ENCODE data around the gene TMEM163.

Gene TMEM163

DNA sequence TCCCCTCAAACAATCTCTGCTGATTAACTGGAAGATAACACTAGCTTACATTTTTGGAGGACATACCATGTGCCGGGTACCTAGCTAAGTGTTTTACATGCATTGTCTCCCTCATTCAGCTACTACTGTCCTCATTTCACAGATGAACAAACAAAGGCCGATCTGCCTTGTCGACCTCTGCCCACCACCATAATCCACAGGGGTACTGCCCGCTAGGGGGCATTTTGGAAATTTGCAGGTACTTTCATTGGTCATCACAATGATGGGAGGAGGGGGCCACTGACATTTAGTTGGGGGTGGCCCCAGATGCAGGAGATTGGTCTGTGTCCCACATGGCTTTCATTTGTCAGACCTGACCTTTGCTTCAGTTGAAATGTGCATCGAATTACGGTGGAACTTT lies 3.9 kb upstream of the TMEM163 start:
- DNase-seq: no peak

DNA sequence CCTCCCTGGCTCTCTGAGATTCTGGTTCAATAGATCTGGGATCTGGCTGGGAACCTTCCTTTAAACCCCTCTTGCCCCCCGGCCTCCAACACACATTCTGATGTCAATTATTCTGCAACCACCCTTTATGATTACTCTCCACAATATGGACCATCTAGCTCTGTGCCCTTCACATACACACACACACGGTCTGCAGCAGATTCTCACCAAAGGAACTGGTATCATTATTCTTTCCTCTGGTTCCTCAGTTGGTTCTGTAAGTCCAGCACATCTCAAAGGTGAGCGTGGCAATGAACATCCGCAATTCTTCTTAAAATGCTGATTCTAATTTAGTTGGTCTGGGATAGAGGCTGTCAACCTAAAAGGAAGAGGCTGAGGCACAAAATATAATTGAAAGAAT lies 2.8 kb upstream of the TMEM163 start:
- DNase-seq: no peak

DNA sequence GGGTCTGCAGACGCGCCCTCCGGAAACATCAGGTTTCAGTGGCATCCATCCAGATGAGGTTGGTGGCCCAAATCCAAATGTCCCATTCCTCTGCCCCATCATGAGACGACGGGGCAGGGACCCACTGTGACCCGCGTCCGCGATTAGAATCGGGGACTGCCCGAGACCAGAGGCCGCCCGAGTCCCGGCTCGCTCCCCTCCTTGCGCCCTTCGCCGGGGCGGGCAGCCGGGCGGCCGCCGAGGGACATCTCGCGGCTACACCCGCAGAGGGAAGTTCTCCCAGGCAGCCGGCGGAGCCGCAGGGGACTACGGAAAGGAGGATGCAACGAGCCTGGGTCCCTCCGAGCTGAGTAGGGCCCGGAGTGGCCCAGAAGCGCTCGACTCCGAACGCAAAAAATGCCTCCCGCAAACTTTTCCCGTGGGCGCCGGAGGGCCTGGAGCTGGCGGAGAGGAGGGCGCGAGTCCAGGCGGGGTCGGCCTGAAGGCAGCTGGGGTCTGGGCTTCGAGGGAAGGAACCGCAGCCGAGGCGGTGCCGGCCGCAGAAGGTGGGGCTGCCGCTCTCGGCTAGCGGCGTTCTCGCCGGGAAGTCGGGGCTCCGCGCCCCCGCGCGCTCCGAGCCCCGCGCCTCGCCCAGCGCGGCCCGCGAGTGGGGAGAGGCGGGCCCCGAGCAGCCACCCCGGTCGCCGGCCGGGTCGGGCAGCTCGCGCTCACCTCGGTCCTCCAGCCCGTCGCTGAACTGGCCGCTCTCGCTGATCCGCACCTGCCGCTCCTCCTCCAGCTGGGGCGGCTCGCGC lies 580 bp downstream of the TMEM163 start:
- peak; percentile 66 for DNase-seq

DNA sequence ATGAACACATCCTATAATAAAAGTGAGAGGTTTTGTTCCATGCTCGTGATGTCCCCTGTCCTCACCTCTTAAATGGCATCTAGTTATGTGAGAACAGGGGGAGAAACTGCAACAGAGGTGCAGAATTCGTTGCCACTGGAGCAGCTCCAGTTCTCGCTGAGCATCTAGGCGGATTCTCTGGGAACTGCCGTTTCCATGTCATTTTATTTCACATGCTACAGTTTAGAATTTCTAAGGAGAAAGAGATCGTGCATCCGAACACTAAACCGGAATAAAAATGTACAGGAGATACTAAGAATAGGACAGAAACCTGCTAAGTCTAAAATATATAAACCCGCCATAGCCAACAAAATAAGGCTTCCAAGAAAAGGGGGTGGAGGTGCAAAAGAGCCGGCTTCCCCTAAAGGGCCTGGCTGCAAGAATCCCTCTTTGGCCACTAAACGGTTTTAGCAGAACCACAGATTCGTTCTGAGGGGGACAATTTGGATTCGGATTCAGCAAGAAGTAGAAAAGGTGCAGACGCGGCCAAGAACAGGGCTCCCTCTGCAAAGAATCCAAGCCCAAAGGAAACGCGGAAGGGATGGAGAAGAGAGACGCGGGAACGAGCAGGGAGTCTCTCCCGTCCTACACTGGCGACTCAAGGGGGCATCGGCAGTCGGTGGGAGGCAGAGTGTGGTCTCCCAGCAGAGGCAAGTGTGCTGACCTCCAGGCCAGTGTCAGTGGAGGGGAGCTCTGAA lies 1.3 kb downstream of the TMEM163 start:
- DNase-seq: no peak

DNA sequence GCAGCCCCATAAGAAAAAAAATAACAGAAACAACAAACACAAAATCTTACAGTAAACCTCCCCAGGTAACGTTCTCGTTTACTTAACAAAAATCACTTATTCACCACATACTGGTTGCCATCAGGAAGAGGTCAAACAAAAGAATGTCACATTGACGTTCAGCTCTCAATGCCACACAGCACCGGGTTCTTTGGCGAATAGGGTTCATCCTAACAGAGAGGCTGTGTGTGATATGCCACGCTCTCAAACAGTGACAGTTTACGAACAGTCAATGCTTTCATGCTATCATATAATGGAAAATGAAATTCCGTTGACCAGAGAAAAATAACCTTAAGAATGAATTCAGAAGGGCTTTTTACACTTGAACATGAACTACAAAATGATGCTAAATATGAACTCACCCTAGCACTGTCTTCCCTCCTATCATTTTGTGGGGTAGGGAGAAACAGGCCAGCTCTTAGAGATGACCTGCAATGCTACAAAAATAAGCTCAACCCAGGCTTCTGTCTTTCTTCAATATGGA lies 2.0 kb downstream of the TMEM163 start:
- no peak for DNase-seq

DNA sequence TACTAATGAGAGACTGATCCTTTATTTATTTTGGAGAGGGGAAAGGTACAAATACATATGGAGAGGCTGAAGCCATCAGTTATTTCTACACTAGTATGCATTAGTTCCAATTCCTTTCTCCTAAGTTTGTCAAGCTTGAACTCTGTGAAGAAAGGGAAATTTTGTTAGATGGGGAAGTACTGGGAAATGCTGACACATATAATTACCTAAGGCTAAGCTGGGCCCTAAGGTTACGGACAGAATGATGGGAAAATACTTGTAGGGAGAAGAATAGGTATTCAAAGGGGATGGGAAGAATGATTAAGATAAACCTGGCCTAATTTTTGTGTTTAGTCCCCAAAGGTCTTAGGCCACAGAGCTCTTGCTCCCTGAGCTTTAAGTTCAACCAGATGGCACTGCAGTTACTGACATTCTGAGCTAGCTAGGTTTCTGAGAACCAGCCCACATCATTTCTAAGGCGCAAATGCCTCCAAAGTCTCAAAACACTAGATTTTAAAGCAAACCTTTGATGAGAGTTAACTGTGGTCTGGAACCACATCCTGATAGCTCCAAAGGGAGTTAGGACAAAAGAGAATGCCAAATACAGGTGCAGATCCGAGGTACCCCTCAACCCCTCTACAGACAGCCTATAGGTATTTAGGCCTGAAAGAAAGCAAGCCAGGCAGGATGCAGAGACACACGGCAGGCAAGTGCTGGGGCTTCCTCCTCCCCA lies 2.7 kb downstream of the TMEM163 start:
- no peak for DNase-seq

DNA sequence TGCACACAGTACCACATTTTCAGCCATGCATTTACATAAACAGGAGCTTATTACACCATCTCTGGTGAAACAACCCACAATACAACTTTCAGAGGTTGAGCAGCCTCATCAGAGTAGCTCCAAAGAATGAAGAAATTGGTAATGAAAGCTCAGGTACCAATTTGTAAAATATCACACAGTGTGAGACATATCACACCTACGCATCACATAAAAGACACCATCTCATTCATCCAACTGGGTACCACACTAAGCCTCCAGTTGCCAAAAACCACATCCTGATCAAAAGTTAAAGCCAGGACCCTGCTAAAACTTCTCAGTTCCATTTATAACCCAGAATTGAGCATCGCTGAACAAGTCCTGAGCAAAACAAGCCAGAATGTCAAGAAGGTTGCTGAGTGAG lies 4.6 kb downstream of the TMEM163 start:
- DNase-seq: no peak

DNA sequence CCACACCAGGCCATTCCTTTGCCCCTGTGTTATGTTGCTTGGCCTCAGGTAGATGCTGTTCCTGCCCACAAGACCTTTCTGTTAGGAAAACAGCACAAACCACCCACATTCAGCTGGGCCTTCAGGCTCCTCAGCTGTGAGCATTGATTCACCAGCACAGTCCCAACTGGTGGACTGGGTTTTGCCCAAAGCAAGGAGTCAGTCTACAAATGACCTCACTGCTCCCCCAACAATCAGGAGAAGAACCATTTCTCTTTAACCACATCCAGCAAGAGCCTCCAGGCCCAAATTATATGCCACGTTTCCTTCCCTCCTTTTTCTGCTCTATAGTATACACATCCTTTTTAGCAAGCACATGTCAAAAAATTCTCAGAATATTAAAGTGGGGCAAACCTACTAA lies 5.2 kb downstream of the TMEM163 start:
- DNase-seq: no peak

DNA sequence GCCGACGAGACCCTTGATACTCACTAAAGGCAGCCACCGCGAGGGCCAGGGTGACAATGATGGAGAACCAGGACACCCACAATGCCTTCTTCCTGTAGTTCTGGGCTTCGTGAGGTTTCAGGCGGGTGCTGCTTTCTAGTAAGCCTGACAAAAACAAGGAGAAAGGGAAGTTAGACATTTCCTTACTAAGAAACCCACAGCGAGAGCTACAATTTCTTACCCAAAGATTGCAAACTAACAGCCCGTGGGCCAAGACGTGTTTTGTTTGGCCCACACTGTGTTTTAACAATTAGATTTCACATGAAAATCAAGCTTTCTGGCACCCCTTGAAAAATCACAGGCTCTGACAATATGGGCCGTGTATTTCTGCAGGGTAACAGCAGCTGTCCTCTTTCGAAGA lies 5.6 kb downstream of the TMEM163 start:
- DNase-seq: no peak

DNA sequence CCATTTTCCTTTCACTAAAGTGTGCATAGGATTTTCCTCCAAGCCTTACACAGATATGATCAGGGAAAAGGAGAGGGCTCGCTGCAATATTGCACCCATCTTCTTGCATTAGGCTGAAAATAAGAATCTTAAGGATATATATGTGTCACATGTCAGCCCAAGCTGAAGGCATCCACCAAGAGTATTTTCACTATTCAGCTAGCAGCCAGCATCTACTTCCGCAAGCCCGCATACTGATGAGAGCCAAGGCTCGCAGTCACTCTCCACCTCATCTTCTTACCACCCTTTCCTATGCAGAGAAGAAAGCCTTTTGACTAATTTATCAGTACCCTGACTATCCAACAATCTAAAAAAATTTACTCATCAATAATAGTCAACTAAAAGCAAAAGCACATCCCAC lies 6.1 kb downstream of the TMEM163 start:
- no peak for DNase-seq

DNA sequence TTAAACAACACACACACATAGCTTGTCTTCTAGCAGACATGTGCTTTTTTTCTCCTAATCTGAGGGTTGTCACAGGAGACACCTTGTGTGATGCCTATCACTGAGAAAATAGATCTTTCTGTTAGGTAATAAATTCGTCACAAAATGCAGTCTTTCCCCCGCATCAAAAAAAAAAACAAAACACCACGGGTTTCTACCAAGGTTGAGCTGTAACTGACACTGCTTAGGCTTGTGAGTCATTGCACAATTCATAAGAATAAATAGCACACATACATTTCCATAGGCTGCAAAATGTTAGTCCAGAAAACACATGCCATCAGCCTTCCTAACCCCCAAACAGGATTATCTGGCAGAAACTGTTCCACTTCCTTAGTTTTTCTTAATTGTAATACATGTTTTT lies 6.5 kb downstream of the TMEM163 start:
- no peak for DNase-seq

DNA sequence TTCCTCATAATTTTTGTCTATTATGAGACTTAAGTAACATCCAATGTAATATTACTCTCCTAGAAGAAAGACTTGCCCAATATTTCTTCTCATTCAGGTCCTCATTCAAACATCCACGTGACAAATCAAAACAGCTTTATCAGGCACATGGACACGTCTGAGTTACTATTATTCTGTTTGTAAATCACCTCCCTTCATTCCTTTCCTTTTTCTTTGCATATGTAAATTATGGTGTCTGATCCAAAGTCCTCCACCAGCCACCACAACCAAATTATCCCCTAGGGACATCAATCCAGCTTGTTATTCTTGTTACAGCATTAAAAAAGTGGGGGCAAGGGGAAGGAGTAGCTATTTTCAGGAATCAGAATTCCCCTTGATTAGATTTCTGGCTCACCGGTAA lies 7.1 kb downstream of the TMEM163 start:
- no peak for DNase-seq

DNA sequence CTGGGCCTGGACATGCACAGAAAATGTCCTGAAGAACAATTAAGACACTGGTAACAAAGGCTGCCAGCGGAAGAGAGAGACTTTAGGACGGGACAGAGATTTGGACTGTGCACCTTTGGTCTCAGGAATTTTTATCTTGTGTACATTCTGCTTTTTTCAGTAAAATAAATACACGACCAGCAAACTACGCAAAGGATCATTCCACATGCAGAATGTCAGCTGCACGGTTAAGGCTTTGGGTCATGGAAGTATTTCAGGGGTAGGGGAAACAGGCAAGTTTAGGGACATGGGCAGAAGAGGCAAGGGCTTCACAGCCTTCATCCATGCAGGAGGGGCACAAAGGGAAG lies 11.5 kb downstream of the TMEM163 start:
- DNase-seq: no peak

DNA sequence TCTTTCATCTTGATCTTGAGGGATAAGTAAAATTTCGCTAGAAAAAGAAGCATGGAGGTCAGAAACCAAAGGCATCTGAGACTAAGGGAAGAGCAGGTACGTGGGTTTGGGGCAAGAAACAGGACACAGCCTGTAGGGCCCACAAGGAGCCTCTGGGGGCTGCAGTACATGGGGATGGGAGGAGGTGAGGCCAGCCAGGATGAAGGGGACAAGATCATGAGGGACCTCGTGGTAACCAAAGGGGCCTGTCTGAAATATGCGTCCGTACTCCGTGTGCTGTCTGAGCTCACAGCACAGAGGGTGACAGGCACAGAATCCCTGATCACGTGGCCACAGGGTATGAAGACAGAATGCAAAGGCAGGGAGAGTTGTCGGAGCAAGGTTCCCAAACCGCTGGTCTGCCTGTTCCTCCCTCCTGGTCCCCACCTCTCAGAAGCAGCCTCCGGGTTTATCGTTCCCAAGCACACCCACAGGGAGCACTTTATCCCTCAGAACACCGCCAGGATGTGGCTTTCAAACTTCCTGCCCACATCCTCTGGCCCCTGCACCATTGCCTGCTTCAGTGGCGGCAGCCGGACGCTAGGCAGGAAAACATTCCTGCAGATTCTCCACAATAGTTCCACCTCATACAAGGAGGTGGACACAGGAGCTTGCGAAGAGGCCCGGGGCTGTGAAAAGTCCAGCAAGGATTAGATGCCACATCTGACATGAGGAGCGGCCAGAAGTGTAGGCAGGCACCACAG lies 12.0 kb downstream of the TMEM163 start:
- DNase-seq: peak; percentile 88

DNA sequence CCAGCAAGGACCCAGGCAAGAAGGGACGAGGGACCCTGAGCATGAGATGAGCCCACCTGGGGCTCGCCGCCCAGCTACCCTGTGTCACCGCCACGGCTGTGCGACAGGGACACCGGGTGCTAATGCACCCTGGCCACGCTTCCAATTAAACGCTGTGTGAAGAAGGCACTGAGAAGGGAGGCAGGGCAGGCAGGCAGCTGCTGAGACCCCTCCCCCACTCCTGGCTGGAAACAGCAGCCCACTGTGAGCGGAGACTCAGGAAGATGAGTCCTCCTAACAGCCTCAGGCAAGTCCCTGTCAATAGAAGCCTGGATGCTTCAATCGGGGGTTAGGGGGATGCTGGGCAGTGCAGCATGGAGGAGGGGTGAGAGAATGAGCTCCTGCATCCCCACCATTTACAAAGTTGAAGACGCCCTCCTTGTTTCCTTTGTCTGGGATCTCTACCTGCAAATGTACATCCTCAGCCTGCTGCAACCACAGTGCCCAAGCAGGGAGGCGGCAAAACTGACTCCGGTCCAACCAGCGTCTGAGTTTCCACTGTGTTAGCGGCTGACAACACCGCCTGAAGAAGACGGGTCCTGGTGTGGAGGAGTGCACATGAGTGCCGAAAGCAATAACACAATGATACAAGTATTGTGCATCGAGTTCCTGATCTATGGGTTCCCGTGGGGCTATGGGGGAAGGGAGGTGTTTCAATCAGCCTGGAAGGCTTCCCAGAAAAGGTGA lies 12.8 kb downstream of the TMEM163 start:
- peak; percentile 90 for DNase-seq

DNA sequence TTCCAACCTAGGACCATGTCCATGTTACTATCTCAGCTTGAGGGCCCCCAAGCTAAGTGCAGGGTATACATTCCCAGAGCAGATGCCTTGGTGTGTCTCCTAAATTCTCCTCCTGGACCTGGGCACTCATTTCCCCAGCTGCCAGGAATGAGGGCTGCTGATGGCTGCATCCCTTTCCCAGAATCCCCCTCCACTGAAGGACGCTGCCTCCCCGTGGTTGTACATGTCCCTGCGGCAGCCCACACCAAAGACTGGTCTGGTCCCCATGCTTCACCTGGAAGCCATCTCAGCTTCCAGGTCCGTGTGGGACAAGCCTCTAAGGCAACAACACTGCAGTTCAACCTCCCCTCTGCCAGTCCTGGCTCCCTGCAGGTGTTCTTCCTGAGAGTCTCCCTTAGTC lies 14.6 kb downstream of the TMEM163 start:
- no peak for DNase-seq

DNA sequence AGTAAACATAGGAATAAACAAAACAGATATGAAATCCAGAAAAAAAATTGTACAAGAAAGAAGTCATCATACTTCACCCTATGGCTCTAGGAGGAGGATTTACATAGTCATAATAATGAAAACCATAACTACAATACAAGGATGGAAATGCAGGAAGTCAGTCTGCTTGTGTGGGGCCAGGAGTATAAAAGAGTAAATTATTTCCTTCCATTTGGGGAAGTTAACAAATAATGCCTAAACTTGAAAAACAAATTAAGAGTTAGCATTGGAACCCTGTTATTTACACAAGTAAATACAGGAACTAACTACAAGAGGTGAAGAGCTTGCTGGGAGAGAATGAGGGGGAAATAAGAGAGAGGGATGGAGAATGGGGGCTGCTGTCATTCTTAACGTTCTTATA lies 15.4 kb downstream of the TMEM163 start:
- DNase-seq: no peak

DNA sequence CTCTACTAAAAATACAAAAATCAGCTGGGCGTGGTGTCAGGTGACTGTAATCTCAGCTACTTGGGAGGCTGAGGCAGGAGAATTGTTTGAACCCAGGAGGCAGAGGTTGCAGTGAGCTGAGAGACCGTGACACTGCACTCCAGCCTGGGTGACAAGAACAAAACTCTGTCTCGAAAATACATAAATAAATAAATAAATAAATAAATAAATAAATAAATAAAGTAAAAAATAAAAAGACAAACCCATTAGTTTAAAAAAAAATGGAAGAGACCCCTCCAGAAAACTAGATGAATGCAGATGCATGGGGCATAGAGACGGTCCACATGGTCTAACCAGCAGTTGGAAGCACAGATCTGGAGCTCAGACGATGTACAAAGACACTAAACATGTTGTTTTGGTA lies 18.1 kb downstream of the TMEM163 start:
- no peak for DNase-seq

DNA sequence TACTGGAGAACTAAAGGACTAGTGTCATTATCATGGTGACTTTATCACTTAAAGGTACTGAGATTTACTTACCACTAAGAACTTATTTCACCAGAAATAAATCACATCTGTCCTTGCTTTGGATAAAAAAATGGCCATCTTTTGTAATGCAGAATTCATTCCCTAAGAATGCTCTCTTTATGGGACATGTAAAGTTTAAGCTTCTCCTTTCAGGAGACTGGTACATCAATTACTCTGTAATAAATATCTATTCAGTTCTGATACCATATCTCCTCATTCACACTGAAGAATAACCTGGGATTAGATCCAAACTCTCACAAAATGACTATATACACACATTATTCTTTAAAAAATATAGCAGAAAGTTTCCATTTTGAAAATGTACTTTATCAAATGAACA lies 24.4 kb downstream of the TMEM163 start:
- no peak for DNase-seq

DNA sequence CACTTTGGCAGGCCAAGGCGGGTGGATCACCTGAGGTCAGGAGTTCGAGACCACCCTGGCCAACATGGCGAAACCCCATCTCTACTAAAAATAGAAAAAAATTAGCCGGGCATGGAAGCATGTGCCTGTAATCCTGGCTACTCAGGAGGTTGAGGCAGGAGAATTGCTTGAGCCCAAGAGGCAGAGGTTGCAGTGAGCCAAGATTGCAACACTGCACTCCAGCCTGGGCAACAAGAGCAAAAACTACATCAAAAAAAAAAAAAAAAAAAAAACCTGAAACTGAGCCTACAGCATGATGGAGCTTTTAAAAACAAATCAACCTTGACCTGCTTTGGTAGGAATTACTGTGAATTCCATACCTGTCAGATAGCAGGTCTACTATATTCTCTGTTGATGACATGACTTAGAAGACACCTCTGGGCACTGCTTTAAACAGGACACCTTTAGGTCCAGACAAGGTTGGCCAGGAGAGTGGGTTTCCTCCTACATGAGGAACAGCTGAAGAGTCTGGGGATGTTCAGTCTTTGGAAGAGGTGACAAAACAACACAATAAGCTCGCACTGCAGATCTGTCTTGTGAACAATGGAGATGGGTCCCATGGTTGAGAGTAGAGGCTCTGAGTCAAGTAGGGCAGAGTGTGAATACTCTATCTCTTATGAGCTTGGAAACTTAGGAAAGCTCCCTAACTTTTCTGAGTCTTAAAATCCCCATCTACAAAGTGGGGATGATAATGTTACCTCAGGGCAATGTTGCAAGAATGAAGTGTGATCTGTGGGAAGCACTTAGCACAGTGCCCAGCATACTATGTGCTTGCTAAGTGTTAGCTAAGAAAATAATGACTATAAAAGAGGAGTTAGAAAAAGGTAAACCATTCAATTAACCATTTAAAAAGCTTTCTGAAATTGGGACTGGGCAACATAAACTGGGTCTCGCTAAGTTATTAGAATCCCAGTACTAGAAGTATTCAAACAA lies 25.2 kb downstream of the TMEM163 start:
- no peak for DNase-seq

DNA sequence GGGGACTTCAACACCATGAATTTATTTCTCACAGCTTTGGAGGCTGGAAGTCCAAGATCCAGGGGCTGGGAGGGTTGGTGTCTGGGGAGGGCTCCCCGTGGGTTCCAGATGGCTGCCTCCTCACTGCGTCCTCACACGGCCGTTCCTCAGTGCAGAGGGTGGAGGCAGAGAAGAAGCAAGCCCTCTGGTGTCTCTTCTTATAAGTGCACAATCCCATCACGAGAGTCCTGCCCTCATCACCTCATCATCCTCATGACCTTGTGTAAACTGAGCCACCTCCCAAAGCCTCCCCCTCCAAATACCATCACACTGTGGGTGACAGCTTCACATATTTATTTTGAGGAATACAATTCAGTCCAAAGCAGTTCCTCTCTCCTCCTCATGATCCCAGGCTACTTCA lies 26.3 kb downstream of the TMEM163 start:
- DNase-seq: no peak

Data from islet precursor cell (in vitro differentiated cells).